SK-N-SH treated with all-trans-retinoic acid at 6 μM for 48 hours (cell line): ENCODE data around the gene KLRC2.

Source experiments
- ATAC-seq: fragments of 200-7000 bp; cut with Tn5 transposase; 3 replicates; pipeline ENCODE4 v1.9.1; 2020; ENCODE audit warnings: mild to moderate bottlenecking, moderate library complexity
- ARNTL ChIP-seq: fragments of 450-650 bp; formaldehyde crosslinking; IDR thresholded peaks from 2 replicates; pipeline ENCODE4 v1.5.0; 2020; ENCODE audit warnings: low read depth, mild to moderate bottlenecking, moderate library complexity, borderline replicate concordance
- BACH2 ChIP-seq: fragments of 250-450 bp; sonication (Bioruptor Pico); IDR thresholded peaks from 2 replicates; pipeline ENCODE4 v1.9.0; 2021; ENCODE audit warnings: mild to moderate bottlenecking, borderline replicate concordance
- CSDC2 ChIP-seq: fragments of 250-450 bp; sonication (Bioruptor Pico); IDR thresholded peaks from 2 replicates; pipeline ENCODE4 v1.5.0; 2020; ENCODE audit warnings: mild to moderate bottlenecking, moderate library complexity
- OSR1 ChIP-seq: fragments of 250-450 bp; sonication (Bioruptor Pico); IDR thresholded peaks from 2 replicates; pipeline ENCODE4 v1.8.0; 2022; ENCODE audit warnings: moderate library complexity, mild to moderate bottlenecking, inconsistent platforms
- RARB ChIP-seq: fragments of 250-450 bp; sonication (Bioruptor Pico); IDR thresholded peaks from 2 replicates; pipeline ENCODE4 v1.8.0; 2021; ENCODE audit warnings: mild to moderate bottlenecking, moderate library complexity
- TCF4 ChIP-seq: fragments of 250-450 bp; sonication (Bioruptor Pico); IDR thresholded peaks from 2 replicates; pipeline ENCODE4 v1.8.0; 2021; ENCODE audit warnings: mild to moderate bottlenecking, moderate library complexity, borderline replicate concordance
- TOX ChIP-seq: fragments of 250-450 bp; sonication (Bioruptor Pico); IDR thresholded peaks from 2 replicates; pipeline ENCODE4 v1.8.0; 2021; ENCODE audit warnings: mild to moderate bottlenecking, moderate library complexity, borderline replicate concordance
- ZC3H10 ChIP-seq: fragments of 250-450 bp; sonication (Bioruptor Pico); IDR thresholded peaks from 2 replicates; pipeline ENCODE4 v1.5.1; 2021; ENCODE audit warnings: mild to moderate bottlenecking, moderate library complexity
- ZFP3 ChIP-seq: fragments of 250-450 bp; sonication (Bioruptor Pico); IDR thresholded peaks from 2 replicates; pipeline ENCODE4 v1.5.0; 2020; ENCODE audit warnings: mild to moderate bottlenecking, moderate library complexity
- ZFP30 ChIP-seq: fragments of 450-650 bp; formaldehyde crosslinking; IDR thresholded peaks from 2 replicates; pipeline ENCODE4 v1.5.0; 2022; ENCODE audit warnings: mild to moderate bottlenecking, moderate library complexity
- ZNF565 ChIP-seq: fragments of 450-650 bp; formaldehyde crosslinking; conservative IDR thresholded peaks from 2 replicates; pipeline ENCODE4 v1.5.0; 2020; ENCODE audit warnings: low read depth, mild to moderate bottlenecking, moderate library complexity
- ZNF70 ChIP-seq: fragments of 450-650 bp; formaldehyde crosslinking; IDR thresholded peaks from 2 replicates; pipeline ENCODE4 v1.5.0; 2020; ENCODE audit warnings: mild to moderate bottlenecking, moderate library complexity
- ZNF8 ChIP-seq: fragments of 450-650 bp; formaldehyde crosslinking; IDR thresholded peaks from 2 replicates; pipeline ENCODE4 v1.5.0; 2020; ENCODE audit warnings: mild to moderate bottlenecking, moderate library complexity
- TF ChIP-seq, protein P1 (sequence below): fragments of 250-450 bp; sonication (Bioruptor Pico); IDR thresholded peaks from 2 replicates; pipeline ENCODE4 v1.5.0; 2020; ENCODE audit warnings: mild to moderate bottlenecking, moderate library complexity
- TF ChIP-seq, protein P2 (sequence below): fragments of 250-450 bp; sonication (Bioruptor Pico); IDR thresholded peaks from 2 replicates; pipeline ENCODE4 v1.5.1; 2020; ENCODE audit warnings: low read depth, mild to moderate bottlenecking, moderate library complexity
- TF ChIP-seq, protein P3 (sequence below): fragments of 250-450 bp; sonication (Bioruptor Pico); IDR thresholded peaks from 2 replicates; pipeline ENCODE4 v1.5.1; 2021; ENCODE audit warnings: mild to moderate bottlenecking, moderate library complexity
- TF ChIP-seq, protein P4 (sequence below): fragments of 250-450 bp; sonication (Bioruptor Pico); IDR thresholded peaks from 2 replicates; pipeline ENCODE4 v1.8.0; 2021; ENCODE audit warnings: low read depth, mild to moderate bottlenecking, moderate library complexity, borderline replicate concordance
- TF ChIP-seq, protein P5 (sequence below): fragments of 250-450 bp; sonication (Bioruptor Pico); IDR thresholded peaks from 2 replicates; pipeline ENCODE4 v1.8.0; 2020; ENCODE audit warnings: mild to moderate bottlenecking, moderate library complexity, borderline replicate concordance

KLRC2 gene

DNA sequence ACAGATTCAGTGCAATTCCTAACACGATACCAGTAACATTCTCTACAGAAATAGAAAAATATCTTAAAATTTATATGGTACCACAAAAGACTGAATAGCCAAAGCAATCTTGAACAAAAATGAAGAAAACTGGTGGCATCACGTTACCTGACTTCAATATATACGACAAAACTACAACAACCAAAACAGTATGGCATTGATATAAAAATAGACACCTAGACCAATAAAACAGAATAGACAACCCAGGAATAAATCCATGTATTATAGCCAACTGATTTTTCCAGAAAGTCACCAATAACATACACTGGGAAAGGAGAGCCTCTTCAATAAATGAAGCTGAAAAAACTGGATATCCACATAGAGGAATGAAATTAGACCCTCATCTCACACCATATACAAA, 51.6 kb downstream of the KLRC2 start:
- no peak for ATAC-seq
- TF ChIP-seq, protein P1, sequence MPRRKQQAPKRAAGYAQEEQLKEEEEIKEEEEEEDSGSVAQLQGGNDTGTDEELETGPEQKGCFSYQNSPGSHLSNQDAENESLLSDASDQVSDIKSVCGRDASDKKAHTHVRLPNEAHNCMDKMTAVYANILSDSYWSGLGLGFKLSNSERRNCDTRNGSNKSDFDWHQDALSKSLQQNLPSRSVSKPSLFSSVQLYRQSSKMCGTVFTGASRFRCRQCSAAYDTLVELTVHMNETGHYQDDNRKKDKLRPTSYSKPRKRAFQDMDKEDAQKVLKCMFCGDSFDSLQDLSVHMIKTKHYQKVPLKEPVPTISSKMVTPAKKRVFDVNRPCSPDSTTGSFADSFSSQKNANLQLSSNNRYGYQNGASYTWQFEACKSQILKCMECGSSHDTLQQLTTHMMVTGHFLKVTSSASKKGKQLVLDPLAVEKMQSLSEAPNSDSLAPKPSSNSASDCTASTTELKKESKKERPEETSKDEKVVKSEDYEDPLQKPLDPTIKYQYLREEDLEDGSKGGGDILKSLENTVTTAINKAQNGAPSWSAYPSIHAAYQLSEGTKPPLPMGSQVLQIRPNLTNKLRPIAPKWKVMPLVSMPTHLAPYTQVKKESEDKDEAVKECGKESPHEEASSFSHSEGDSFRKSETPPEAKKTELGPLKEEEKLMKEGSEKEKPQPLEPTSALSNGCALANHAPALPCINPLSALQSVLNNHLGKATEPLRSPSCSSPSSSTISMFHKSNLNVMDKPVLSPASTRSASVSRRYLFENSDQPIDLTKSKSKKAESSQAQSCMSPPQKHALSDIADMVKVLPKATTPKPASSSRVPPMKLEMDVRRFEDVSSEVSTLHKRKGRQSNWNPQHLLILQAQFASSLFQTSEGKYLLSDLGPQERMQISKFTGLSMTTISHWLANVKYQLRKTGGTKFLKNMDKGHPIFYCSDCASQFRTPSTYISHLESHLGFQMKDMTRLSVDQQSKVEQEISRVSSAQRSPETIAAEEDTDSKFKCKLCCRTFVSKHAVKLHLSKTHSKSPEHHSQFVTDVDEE (CRISPR knock-in tag) = no peak
- TF ChIP-seq CSDC2 = no peak
- no peak for TF ChIP-seq ZNF70 (CRISPR knock-in tag)
- TF ChIP-seq TOX = no peak
- TF ChIP-seq, protein P2, sequence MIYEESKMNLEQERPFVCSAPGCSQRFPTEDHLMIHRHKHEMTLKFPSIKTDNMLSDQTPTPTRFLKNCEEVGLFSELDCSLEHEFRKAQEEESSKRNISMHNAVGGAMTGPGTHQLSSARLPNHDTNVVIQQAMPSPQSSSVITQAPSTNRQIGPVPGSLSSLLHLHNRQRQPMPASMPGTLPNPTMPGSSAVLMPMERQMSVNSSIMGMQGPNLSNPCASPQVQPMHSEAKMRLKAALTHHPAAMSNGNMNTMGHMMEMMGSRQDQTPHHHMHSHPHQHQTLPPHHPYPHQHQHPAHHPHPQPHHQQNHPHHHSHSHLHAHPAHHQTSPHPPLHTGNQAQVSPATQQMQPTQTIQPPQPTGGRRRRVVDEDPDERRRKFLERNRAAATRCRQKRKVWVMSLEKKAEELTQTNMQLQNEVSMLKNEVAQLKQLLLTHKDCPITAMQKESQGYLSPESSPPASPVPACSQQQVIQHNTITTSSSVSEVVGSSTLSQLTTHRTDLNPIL (CRISPR knock-in tag) = no peak
- no peak for TF ChIP-seq OSR1 (CRISPR knock-in tag)
- TF ChIP-seq BACH2 (CRISPR knock-in tag) = no peak
- no peak for TF ChIP-seq ZC3H10 (CRISPR knock-in tag)
- no peak for TF ChIP-seq ARNTL (CRISPR knock-in tag)
- TF ChIP-seq ZNF8 = no peak
- no peak for TF ChIP-seq TCF4
- TF ChIP-seq, protein P3, sequence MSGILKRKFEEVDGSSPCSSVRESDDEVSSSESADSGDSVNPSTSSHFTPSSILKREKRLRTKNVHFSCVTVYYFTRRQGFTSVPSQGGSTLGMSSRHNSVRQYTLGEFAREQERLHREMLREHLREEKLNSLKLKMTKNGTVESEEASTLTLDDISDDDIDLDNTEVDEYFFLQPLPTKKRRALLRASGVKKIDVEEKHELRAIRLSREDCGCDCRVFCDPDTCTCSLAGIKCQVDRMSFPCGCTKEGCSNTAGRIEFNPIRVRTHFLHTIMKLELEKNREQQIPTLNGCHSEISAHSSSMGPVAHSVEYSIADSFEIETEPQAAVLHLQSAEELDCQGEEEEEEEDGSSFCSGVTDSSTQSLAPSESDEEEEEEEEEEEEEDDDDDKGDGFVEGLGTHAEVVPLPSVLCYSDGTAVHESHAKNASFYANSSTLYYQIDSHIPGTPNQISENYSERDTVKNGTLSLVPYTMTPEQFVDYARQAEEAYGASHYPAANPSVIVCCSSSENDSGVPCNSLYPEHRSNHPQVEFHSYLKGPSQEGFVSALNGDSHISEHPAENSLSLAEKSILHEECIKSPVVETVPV (CRISPR knock-in tag) = no peak
- TF ChIP-seq ZNF565 (CRISPR knock-in tag) = no peak
- TF ChIP-seq ZFP3 (CRISPR knock-in tag) = no peak
- TF ChIP-seq, protein P4, sequence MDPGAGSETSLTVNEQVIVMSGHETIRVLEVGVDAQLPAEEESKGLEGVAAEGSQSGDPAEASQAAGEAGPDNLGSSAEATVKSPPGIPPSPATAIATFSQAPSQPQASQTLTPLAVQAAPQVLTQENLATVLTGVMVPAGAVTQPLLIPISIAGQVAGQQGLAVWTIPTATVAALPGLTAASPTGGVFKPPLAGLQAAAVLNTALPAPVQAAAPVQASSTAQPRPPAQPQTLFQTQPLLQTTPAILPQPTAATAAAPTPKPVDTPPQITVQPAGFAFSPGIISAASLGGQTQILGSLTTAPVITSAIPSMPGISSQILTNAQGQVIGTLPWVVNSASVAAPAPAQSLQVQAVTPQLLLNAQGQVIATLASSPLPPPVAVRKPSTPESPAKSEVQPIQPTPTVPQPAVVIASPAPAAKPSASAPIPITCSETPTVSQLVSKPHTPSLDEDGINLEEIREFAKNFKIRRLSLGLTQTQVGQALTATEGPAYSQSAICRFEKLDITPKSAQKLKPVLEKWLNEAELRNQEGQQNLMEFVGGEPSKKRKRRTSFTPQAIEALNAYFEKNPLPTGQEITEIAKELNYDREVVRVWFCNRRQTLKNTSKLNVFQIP = no peak
- no peak for TF ChIP-seq ZFP30 (CRISPR knock-in tag)
- TF ChIP-seq, protein P5, sequence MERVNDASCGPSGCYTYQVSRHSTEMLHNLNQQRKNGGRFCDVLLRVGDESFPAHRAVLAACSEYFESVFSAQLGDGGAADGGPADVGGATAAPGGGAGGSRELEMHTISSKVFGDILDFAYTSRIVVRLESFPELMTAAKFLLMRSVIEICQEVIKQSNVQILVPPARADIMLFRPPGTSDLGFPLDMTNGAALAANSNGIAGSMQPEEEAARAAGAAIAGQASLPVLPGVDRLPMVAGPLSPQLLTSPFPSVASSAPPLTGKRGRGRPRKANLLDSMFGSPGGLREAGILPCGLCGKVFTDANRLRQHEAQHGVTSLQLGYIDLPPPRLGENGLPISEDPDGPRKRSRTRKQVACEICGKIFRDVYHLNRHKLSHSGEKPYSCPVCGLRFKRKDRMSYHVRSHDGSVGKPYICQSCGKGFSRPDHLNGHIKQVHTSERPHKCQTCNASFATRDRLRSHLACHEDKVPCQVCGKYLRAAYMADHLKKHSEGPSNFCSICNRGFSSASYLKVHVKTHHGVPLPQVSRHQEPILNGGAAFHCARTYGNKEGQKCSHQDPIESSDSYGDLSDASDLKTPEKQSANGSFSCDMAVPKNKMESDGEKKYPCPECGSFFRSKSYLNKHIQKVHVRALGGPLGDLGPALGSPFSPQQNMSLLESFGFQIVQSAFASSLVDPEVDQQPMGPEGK = no peak
- TF ChIP-seq RARB (CRISPR knock-in tag) = no peak

DNA sequence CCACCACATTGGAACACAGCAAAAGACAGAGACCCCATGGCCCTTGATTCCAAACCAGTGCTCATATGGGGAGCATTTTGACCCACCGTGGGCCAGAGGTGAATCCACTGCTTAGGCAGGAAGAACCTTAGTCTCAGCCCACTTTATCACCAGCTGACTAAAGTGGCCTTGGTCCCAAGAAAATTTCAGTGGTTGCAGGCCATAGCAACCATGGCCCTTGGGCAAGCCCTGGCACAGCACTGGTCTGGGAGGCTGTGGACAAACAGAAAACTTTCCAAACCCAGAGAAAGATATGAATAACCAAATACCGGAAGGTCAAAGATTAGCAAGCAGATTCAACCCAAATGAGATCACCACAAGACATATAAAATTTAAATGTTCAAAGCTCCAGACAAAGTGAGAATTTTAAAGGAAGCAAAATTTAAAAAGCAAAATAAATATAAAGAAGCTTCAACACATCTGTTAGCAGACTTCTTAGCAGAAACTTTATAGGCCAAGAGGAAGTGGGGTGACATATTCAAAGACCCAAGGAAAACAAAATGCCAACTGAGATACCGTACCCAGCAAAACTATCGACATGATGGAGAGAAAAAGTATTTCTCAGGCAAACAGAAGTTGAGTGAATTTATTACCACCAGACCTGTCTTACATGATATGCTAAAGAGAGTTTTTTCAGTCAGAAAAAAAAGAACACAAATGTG, 53.7 kb downstream of the KLRC2 start:
- no peak for ATAC-seq
- TF ChIP-seq ZC3H10 (CRISPR knock-in tag) = no peak
- no peak for TF ChIP-seq ZNF8
- TF ChIP-seq ZFP30 (CRISPR knock-in tag) = no peak
- no peak for TF ChIP-seq ARNTL (CRISPR knock-in tag)
- TF ChIP-seq OSR1 (CRISPR knock-in tag) = no peak
- no peak for TF ChIP-seq ZFP3 (CRISPR knock-in tag)
- TF ChIP-seq TOX = no peak
- no peak for TF ChIP-seq ZNF70 (CRISPR knock-in tag)
- TF ChIP-seq, protein P2 (CRISPR knock-in tag) = no peak
- TF ChIP-seq, protein P4 = no peak
- TF ChIP-seq, protein P3 (CRISPR knock-in tag) = no peak
- TF ChIP-seq, protein P1 (CRISPR knock-in tag) = no peak
